Measurements from ENCODE around the gene ZBTB20.
A peak's percentile ranks its signal among the peaks of the same experiment; 100 is the strongest.

ZBTB20 gene

GRCh38 chr3:114645392-114645791 is 501.7 kb downstream of the ZBTB20 start:
- no peaks in the 10 kb centered on the region for H3K4me1 ChIP-seq (ENCODE audit: control insufficient read depth in 5 of 5, insufficient read depth in 5 of 5, low read length in 5 of 5)

GRCh38 chr3:114644367-114644766 is 502.7 kb downstream of the ZBTB20 start:
- no peak overlapping the region for H3K27ac ChIP-seq (ENCODE audit: low read depth, low read length)
- H3K9ac ChIP-seq (ENCODE audit: low read length in 5 of 5): no peak overlapping the region
- no peak overlapping the region for H3K4me3 ChIP-seq (ENCODE audit: low read depth in 1 of 5, low read length in 5 of 5)
- H3K27me3 ChIP-seq (ENCODE audit: control insufficient read depth in 5 of 5, insufficient read depth in 4 of 5, low read length in 5 of 5): no peaks in the 10 kb centered on the region
- peaks cover 0 to 2% (median 0%) of the 10 kb centered on the region in 5 donors for H3K36me3 ChIP-seq (ENCODE audit: control insufficient read depth in 5 of 5, insufficient read depth in 5 of 5, low read length in 5 of 5)
- H3K9me3 ChIP-seq (ENCODE audit: control insufficient read depth in 5 of 5, low read length in 5 of 5): no peaks in the 10 kb centered on the region
- H3K4me1 ChIP-seq (ENCODE audit: control insufficient read depth in 5 of 5, insufficient read depth in 5 of 5, low read length in 5 of 5): peaks cover 0 to 4% (median 0%) of the 10 kb centered on the region in 5 donors

More at GRCh38 chr3:114645392-114645791, 501.7 kb downstream of the ZBTB20 start:
- no peak overlapping the region for H3K4me3 ChIP-seq (ENCODE audit: low read depth in 1 of 5, low read length in 5 of 5)
- no peaks in the 10 kb centered on the region for H3K9me3 ChIP-seq (ENCODE audit: control insufficient read depth in 5 of 5, low read length in 5 of 5)
- no peaks in the 10 kb centered on the region for H3K36me3 ChIP-seq (ENCODE audit: control insufficient read depth in 5 of 5, insufficient read depth in 5 of 5, low read length in 5 of 5)
- no peaks in the 10 kb centered on the region for H3K27me3 ChIP-seq (ENCODE audit: control insufficient read depth in 5 of 5, insufficient read depth in 4 of 5, low read length in 5 of 5)
- no peak overlapping the region for H3K9ac ChIP-seq (ENCODE audit: low read length in 5 of 5)
- H3K27ac ChIP-seq (ENCODE audit: low read depth, low read length): no peak overlapping the region

- H3K4me3 ChIP-seq (ENCODE audit: low read depth in 1 of 5, low read length in 5 of 5): no peak overlapping the region
These were observed 503.9 kb downstream of the ZBTB20 start for GRCh38 chr3:114642951-114643741.

GRCh38 chr3:114640126-114640525 is 507.0 kb downstream of the ZBTB20 start:
- no peak overlapping the region for H3K27ac ChIP-seq (ENCODE audit: low read depth, low read length)
- H3K36me3 ChIP-seq (ENCODE audit: control insufficient read depth in 5 of 5, insufficient read depth in 5 of 5, low read length in 5 of 5): peaks cover 0 to 2% (median 0%) of the 10 kb centered on the region in 5 donors
- H3K4me1 ChIP-seq (ENCODE audit: control insufficient read depth in 5 of 5, insufficient read depth in 5 of 5, low read length in 5 of 5): peaks cover 0 to 4% (median 0%) of the 10 kb centered on the region in 5 donors
- no peak overlapping the region for H3K4me3 ChIP-seq (ENCODE audit: low read depth in 1 of 5, low read length in 5 of 5)
- H3K9ac ChIP-seq (ENCODE audit: low read length in 5 of 5): no peak overlapping the region
- peaks cover 0 to 9% (median 4%) of the 10 kb centered on the region in 5 donors for H3K9me3 ChIP-seq (ENCODE audit: control insufficient read depth in 5 of 5, low read length in 5 of 5)
- no peaks in the 10 kb centered on the region for H3K27me3 ChIP-seq (ENCODE audit: control insufficient read depth in 5 of 5, insufficient read depth in 4 of 5, low read length in 5 of 5)

More at GRCh38 chr3:114642951-114643741, 503.9 kb downstream of the ZBTB20 start:
- Histone ChIP-seq H3K9me3 (ENCODE audit: control insufficient read depth in 5 of 5, low read length in 5 of 5) (no peaks in the 10 kb centered on the region), H3K36me3 (ENCODE audit: control insufficient read depth in 5 of 5, insufficient read depth in 5 of 5, low read length in 5 of 5) (peaks cover 0 to 2% (median 0%) of the 10 kb centered on the region in 5 donors), H3K27me3 (ENCODE audit: control insufficient read depth in 5 of 5, insufficient read depth in 4 of 5, low read length in 5 of 5) (no peaks in the 10 kb centered on the region), H3K9ac (ENCODE audit: low read length in 5 of 5) (no peak overlapping the region), H3K4me1 (ENCODE audit: control insufficient read depth in 5 of 5, insufficient read depth in 5 of 5, low read length in 5 of 5) (peaks cover 0 to 4% (median 0%) of the 10 kb centered on the region in 5 donors), H3K27ac (ENCODE audit: low read depth, low read length) (no peak overlapping the region)

GRCh38 chr3:114639171-114639570 is 507.9 kb downstream of the ZBTB20 start:
- peaks cover 0 to 2% (median 0%) of the 10 kb centered on the region in 5 donors for H3K36me3 ChIP-seq (ENCODE audit: control insufficient read depth in 5 of 5, insufficient read depth in 5 of 5, low read length in 5 of 5)
- peaks cover 0 to 11% (median 8%) of the 10 kb centered on the region in 5 donors for H3K9me3 ChIP-seq (ENCODE audit: control insufficient read depth in 5 of 5, low read length in 5 of 5)
- no peak overlapping the region for H3K9ac ChIP-seq (ENCODE audit: low read length in 5 of 5)

GRCh38 chr3:114635878-114636277 is 511.2 kb downstream of the ZBTB20 start:
- H3K4me1 ChIP-seq (ENCODE audit: control insufficient read depth in 5 of 5, insufficient read depth in 5 of 5, low read length in 5 of 5): peaks cover 0 to 4% (median 0%) of the 10 kb centered on the region in 5 donors
- no peak overlapping the region for H3K9ac ChIP-seq (ENCODE audit: low read length in 5 of 5)
- no peak overlapping the region for H3K4me3 ChIP-seq (ENCODE audit: low read depth in 1 of 5, low read length in 5 of 5)
- peaks cover 0 to 11% (median 8%) of the 10 kb centered on the region in 5 donors for H3K9me3 ChIP-seq (ENCODE audit: control insufficient read depth in 5 of 5, low read length in 5 of 5)
- no peaks in the 10 kb centered on the region for H3K27me3 ChIP-seq (ENCODE audit: control insufficient read depth in 5 of 5, insufficient read depth in 4 of 5, low read length in 5 of 5)
- H3K27ac ChIP-seq (ENCODE audit: low read depth, low read length): no peak overlapping the region
- peaks cover 0 to 2% (median 0%) of the 10 kb centered on the region in 5 donors for H3K36me3 ChIP-seq (ENCODE audit: control insufficient read depth in 5 of 5, insufficient read depth in 5 of 5, low read length in 5 of 5)

More at GRCh38 chr3:114639171-114639570, 507.9 kb downstream of the ZBTB20 start:
- Histone ChIP-seq H3K4me3 (ENCODE audit: low read depth in 1 of 5, low read length in 5 of 5) (no peak overlapping the region), H3K27ac (ENCODE audit: low read depth, low read length) (no peak overlapping the region), H3K27me3 (ENCODE audit: control insufficient read depth in 5 of 5, insufficient read depth in 4 of 5, low read length in 5 of 5) (no peaks in the 10 kb centered on the region), H3K4me1 (ENCODE audit: control insufficient read depth in 5 of 5, insufficient read depth in 5 of 5, low read length in 5 of 5) (peaks cover 0 to 4% (median 0%) of the 10 kb centered on the region in 5 donors)

- Histone ChIP-seq H3K27me3 (ENCODE audit: control insufficient read depth in 5 of 5, insufficient read depth in 4 of 5, low read length in 5 of 5) (no peaks in the 10 kb centered on the region), H3K4me1 (ENCODE audit: control insufficient read depth in 5 of 5, insufficient read depth in 5 of 5, low read length in 5 of 5) (peaks cover 0 to 7% (median 0%) of the 10 kb centered on the region in 5 donors), H3K9ac (ENCODE audit: low read length in 5 of 5) (no peak overlapping the region), H3K36me3 (ENCODE audit: control insufficient read depth in 5 of 5, insufficient read depth in 5 of 5, low read length in 5 of 5) (peaks cover 0 to 3% (median 0%) of the 10 kb centered on the region in 5 donors), H3K4me3 (ENCODE audit: low read depth in 1 of 5, low read length in 5 of 5) (no peak overlapping the region), H3K27ac (ENCODE audit: low read depth, low read length) (no peak overlapping the region), H3K9me3 (ENCODE audit: control insufficient read depth in 5 of 5, low read length in 5 of 5) (peaks cover 0 to 11% (median 8%) of the 10 kb centered on the region in 5 donors)
These were observed 512.5 kb downstream of the ZBTB20 start for GRCh38 chr3:114634635-114635034.

- peaks cover 0 to 14% (median 8%) of the 10 kb centered on the region in 5 donors for H3K4me1 ChIP-seq (ENCODE audit: control insufficient read depth in 5 of 5, insufficient read depth in 5 of 5, low read length in 5 of 5)
These were observed 514.2 kb downstream of the ZBTB20 start for GRCh38 chr3:114632757-114633424.

GRCh38 chr3:114627770-114628169 is 519.3 kb downstream of the ZBTB20 start:
- no peaks in the 10 kb centered on the region for H3K9me3 ChIP-seq (ENCODE audit: control insufficient read depth in 5 of 5, low read length in 5 of 5)
- peaks cover 0 to 54% (median 52%) of the 10 kb centered on the region in 5 donors for H3K4me1 ChIP-seq (ENCODE audit: control insufficient read depth in 5 of 5, insufficient read depth in 5 of 5, low read length in 5 of 5)
- H3K27me3 ChIP-seq (ENCODE audit: control insufficient read depth in 5 of 5, insufficient read depth in 4 of 5, low read length in 5 of 5): no peaks in the 10 kb centered on the region
- peak overlapping the region; percentile 99 for H3K27ac ChIP-seq (ENCODE audit: low read depth, low read length)
- peak overlapping the region in 4 of 5 donors; percentile 10 to 23 (median 18) for H3K4me3 ChIP-seq (ENCODE audit: low read depth in 1 of 5, low read length in 5 of 5)
- peaks cover 0 to 3% (median 0%) of the 10 kb centered on the region in 5 donors for H3K36me3 ChIP-seq (ENCODE audit: control insufficient read depth in 5 of 5, insufficient read depth in 5 of 5, low read length in 5 of 5)
- H3K9ac ChIP-seq (ENCODE audit: low read length in 5 of 5): peak overlapping the region in 1 of 5 donors; percentile 33

More at GRCh38 chr3:114632757-114633424, 514.2 kb downstream of the ZBTB20 start:
- no peak overlapping the region for H3K27ac ChIP-seq (ENCODE audit: low read depth, low read length)
- H3K9ac ChIP-seq (ENCODE audit: low read length in 5 of 5): no peak overlapping the region
- no peak overlapping the region for H3K4me3 ChIP-seq (ENCODE audit: low read depth in 1 of 5, low read length in 5 of 5)
- H3K27me3 ChIP-seq (ENCODE audit: control insufficient read depth in 5 of 5, insufficient read depth in 4 of 5, low read length in 5 of 5): no peaks in the 10 kb centered on the region
- peaks cover 0 to 11% (median 8%) of the 10 kb centered on the region in 5 donors for H3K9me3 ChIP-seq (ENCODE audit: control insufficient read depth in 5 of 5, low read length in 5 of 5)
- peaks cover 0 to 3% (median 0%) of the 10 kb centered on the region in 5 donors for H3K36me3 ChIP-seq (ENCODE audit: control insufficient read depth in 5 of 5, insufficient read depth in 5 of 5, low read length in 5 of 5)
